K562 (cell line): ENCODE measurements around the gene ARHGEF40. TPM values are rescaled to one million over a fixed set of nuclear protein-coding genes. Genes with fewer than 3 reads are reported as not detected.

Experiments
- DACH1 ChIP-seq: fragments of 450-650 bp; IDR thresholded peaks from 2 replicates; pipeline ENCODE4 v1.6.1; 2018; ENCODE audit not compliant: partially characterized antibody
- ELK1 ChIP-seq: sonication (generic); formaldehyde crosslinking; IDR thresholded peaks from 2 replicates; pipeline ENCODE4 v1.8.1; 2022; ENCODE audit warnings: missing genetic modification reagents
- FOXP4 ChIP-seq: sonication (generic); formaldehyde crosslinking; IDR thresholded peaks from 2 replicates; pipeline ENCODE4 v1.8.0; 2022; ENCODE audit warnings: mild to moderate bottlenecking, missing genetic modification reagents, borderline replicate concordance
- GABPB2 ChIP-seq: fragments of 250-450 bp; sonication (Bioruptor Pico); conservative IDR thresholded peaks from 2 replicates; pipeline ENCODE4 v1.5.1; 2021; ENCODE audit warnings: mild to moderate bottlenecking
- HDAC8 ChIP-seq: fragments of 450-650 bp; IDR thresholded peaks from 2 replicates; pipeline ENCODE4 v1.6.1; 2016; ENCODE audit warnings: mild to moderate bottlenecking, missing genetic modification characterization, moderate library complexity, missing compliant biosample characterization
- JUND ChIP-seq, 2 experiments: IDR thresholded peaks; 2 replicates in 1 of 2; 3 replicates in 1 of 2; pipeline ENCODE4 v1.6.1; 2011; ENCODE audit warnings: borderline replicate concordance in 2 of 2, low read depth in 2 of 2, low read length in 2 of 2, improper control_type of control experiment in 1 of 2, missing biosample characterization in 1 of 2, missing genetic modification characterization in 1 of 2, missing genetic modification reagents in 1 of 2
- PRMT5 ChIP-seq: sonication (generic); formaldehyde crosslinking; IDR thresholded peaks from 2 replicates; pipeline ENCODE4 v1.5.0; 2020; ENCODE audit warnings: missing genetic modification reagents
- SAP30 ChIP-seq: fragments of 200-600 bp; sonication (generic); IDR thresholded peaks from 2 replicates; pipeline ENCODE4 v1.6.1; 2012; ENCODE audit warnings: borderline replicate concordance, low read depth, mild to moderate bottlenecking, moderate library complexity, low read length, control low read depth, inconsistent platforms; ENCODE audit not compliant: insufficient read depth, poor library complexity, severe bottlenecking
- SMARCA4 ChIP-seq: fragments of 450-650 bp; IDR thresholded peaks from 2 replicates; pipeline ENCODE4 v1.6.1; 2016
- STAT6 ChIP-seq: sonication (generic); formaldehyde crosslinking; IDR thresholded peaks from 2 replicates; pipeline ENCODE4 v1.8.1; 2023; ENCODE audit warnings: mild to moderate bottlenecking, missing genetic modification reagents
- TSHZ1 ChIP-seq: fragments of 250-450 bp; sonication (Bioruptor Pico); IDR thresholded peaks from 2 replicates; pipeline ENCODE4 v1.4.0; 2020; ENCODE audit warnings: mild to moderate bottlenecking, moderate library complexity
- ZC3H11A ChIP-seq: IDR thresholded peaks from 2 replicates; pipeline ENCODE4 v1.6.1; 2012; ENCODE audit warnings: low read depth, low read length, improper control_type of control experiment
- ZNF197 ChIP-seq: fragments of 200-800 bp; sonication (Bioruptor generic); IDR thresholded peaks from 2 replicates; pipeline ENCODE4 v1.6.1; 2016; ENCODE audit warnings: low read depth, missing genetic modification characterization, missing compliant biosample characterization
- ZNF717 ChIP-seq: fragments of 250-450 bp; sonication (Bioruptor Pico); IDR thresholded peaks from 2 replicates; pipeline ENCODE4 v1.5.0; 2021
- polyA plus RNA-seq, 8 experiments: library from polyadenylated mRNA; depleted of rRNA in 4 of 8; stranded (reverse) in 5 of 8; unstranded in 3 of 8; fragments of >200 nt; fragmentation: Nextera tagmentation in 2 of 8; fragmentation: Illumina TruSeq in 1 of 8; extraction: Ambion mirVana in 2 of 8; extraction: Trizol in 1 of 8; gene quantifications; 2 replicates each; pipeline versions ENCODE4 v1.2.1 to v1.2.3, GENCODE V29; 2011 to 2014; ENCODE audit warnings: inconsistent platforms in 1 of 8, missing spikeins in 1 of 8
- total RNA-seq, 7 experiments: library from RNA; depleted of rRNA in 6 of 7; stranded (reverse); fragments of >200 nt in 6 of 7; fragmentation: Illumina TruSeq in 2 of 7; extraction: Trizol in 2 of 7; gene quantifications; 2 replicates each; pipeline versions ENCODE4 v1.2.1 to v1.2.3, GENCODE V29; 2011 to 2021; ENCODE audit warnings: low replicate concordance in 1 of 7

ARHGEF40 gene
- total and polyA plus RNA-seq, 9 of the 15 experiments (the other 6 are each of a cell fraction or from before 2014, with no cell fraction given) = 0.42 to 6.3 (median 3.8) TPM

DNA sequence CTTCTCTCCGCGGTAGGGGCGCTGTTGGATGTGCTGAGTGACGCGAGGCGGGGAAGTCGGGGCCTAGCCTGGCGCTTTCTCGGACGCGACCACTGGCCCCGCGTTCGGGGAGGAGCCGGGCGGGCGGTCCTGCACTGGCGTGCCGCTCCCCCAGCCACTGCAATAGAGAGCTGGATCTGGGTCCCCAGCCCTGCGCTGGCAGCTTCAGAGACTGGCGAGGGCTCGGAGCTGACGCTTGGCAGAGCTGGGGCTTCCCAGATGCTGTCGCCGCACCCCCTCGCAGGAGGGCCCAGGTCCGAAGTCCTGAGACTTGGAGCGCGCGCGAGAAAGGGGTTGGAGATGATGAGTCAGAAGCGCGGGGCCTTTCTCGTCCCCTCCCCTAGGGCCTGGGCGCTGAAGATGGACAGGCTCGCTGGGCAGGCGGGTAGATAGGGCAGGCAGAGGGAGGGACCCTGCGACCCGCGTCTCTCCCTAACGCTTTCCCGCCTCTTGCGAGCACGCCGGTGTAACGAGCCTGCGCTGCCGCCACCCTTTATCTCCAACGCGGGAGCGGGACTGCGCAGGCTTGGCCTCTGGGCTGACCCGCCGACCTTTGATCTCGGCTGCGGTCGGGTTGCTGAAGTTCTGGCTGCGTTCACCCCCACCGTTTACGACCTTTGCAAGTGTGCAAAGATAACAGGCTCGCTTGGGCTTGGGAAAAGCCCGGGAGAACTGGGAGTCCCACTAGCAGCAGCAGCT lies 33.8 kb downstream of the ARHGEF40 start (continued):
- TF ChIP-seq FOXP4 = peak; percentile 59; the same call in 1 of the 2 replicates
- TF ChIP-seq ZNF197 = 0 out of 2 replicates have a peak, but pooled peaks have one; percentile 18
- no peak for TF ChIP-seq TSHZ1
- no peak for TF ChIP-seq ELK1 (CRISPR knock-in tag)
- no peak for TF ChIP-seq STAT6
- no peak for TF ChIP-seq PRMT5 (CRISPR knock-in tag)
- peak; percentile 90 for TF ChIP-seq JUND (IDR thresholded peaks at IDR 0.05; ENCODE audit: borderline replicate concordance, low read depth, low read length)
- TF ChIP-seq JUND (tag; IDR thresholded peaks at IDR 0.05; ENCODE audit: borderline replicate concordance, low read depth, low read length) = peak; percentile 85; the same call in 1 of the 3 replicates
- no peak for TF ChIP-seq HDAC8 (tag)
- no peak for TF ChIP-seq ZNF717 (CRISPR knock-in tag)
- TF ChIP-seq SAP30 = no peak
- peak; percentile 69 for TF ChIP-seq SMARCA4
- TF ChIP-seq GABPB2 = no peak
- no peak for TF ChIP-seq DACH1
- TF ChIP-seq ZC3H11A = no peak
